Left ventricle myocardium inferior (tissue), 1 donor: ENCODE results near the gene SETX. TPM values are rescaled to one million over a fixed set of nuclear protein-coding genes. Genes with fewer than 3 reads are reported as not detected.

Experiments
- DNase-seq: peaks from one replicate; pipeline ENCODE4 v3.0.0-alpha.2; 2020
- H3K27ac ChIP-seq: fragments of 200-600 bp; replicated peaks from 2 replicates; pipeline ENCODE4 v1.8.0; 2021
- H3K27me3 ChIP-seq: fragments of 200-600 bp; 2 replicates; pipeline ENCODE4 v1.8.0; 2021; ENCODE audit warnings: low read depth
- H3K36me3 ChIP-seq: fragments of 200-600 bp; 2 replicates; pipeline ENCODE4 v1.8.0; 2021
- H3K4me1 ChIP-seq: fragments of 200-600 bp; 2 replicates; pipeline ENCODE4 v1.8.0; 2021
- H3K4me3 ChIP-seq: fragments of 200-600 bp; 2 replicates; pipeline ENCODE4 v1.8.0; 2021; ENCODE audit warnings: mild to moderate bottlenecking, moderate library complexity
- H3K9me3 ChIP-seq: fragments of 200-600 bp; replicated peaks from 2 replicates; pipeline ENCODE4 v1.8.0; 2021
- CTCF ChIP-seq: fragments of 200-600 bp; IDR thresholded peaks from 2 replicates; pipeline ENCODE4 v1.8.0; 2021; ENCODE audit warnings: antibody characterized with exemption, mild to moderate bottlenecking, borderline replicate concordance
- intact Hi-C: fragments of 100-400 bp; cut with micrococcal nuclease; formaldehyde crosslinking; loops from one replicate; pipeline ENCODE4 v1.11.0; 2022
- total RNA-seq: library from RNA; stranded (reverse); fragmentation: NEBNext Ultra II Directional; extraction: Animal tissue kit (Norgen Biotek cat#: 25700); gene quantifications from one replicate; pipeline ENCODE4 v1.2.1, GENCODE V29; 2021
- donor health status: DM: no; HTN: yes; CAD: no; lungs with severe emphysema.

The SETX gene
- total RNA-seq, 1 donor from 2014 or later, result 23.3 TPM

DNA sequence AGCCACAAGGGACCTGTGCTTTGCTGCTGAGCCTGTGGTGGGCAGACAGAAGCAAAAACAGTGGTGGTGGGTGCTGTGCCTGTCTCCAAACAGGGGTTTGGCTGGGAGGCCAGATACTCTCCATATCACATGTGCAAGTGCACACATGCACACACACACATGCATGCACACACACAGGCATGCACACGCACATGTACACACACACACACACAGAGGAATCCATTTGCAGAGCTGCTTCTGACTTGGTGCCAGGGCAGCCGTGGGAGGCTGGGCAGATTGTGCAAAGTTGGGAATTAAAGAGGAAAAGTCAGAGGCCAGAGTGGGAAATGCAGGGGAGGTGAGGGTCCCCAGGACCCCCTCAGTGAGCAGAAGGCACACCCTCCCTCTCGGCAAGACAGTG is 121.6 kb downstream of the SETX start:
- intact Hi-C loops, result loop anchor here (10.0 kb wide), 1 partner anchor 458 kb away; no protein-coding TSS in a partner anchor
- no peak for TF ChIP-seq CTCF
- H3K4me3 ChIP-seq, result no peak overlapping the region
- no peak for DNase-seq
- H3K36me3 ChIP-seq, result no peaks in the 10 kb centered on the region
- peaks cover 46% of the 10 kb centered on the region for H3K27me3 ChIP-seq
- peaks cover 25% of the 10 kb centered on the region for H3K4me1 ChIP-seq
- H3K9me3 ChIP-seq, result no peaks in the 10 kb centered on the region
- H3K27ac ChIP-seq, result no peak overlapping the region

DNA sequence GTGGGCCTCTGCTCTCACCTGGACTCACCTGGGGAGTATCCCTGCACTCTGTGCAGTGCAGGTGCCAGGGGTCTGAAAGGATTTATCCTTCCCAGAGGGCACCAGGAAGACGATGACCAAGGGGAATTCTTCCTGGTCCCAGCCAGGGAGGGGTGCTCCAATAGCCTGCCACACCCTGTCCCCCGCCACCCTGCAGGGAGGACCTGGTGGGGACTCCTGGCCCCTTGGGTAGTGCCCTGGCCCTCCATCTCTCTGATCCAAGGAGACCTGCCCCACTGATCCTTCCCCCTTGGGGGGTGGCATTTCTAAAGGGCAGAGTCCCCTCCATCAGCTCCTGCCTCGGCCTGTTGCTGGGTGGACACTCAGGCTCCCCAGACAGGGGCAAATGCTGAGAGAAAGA is 122.3 kb downstream of the SETX start:
- peaks cover 25% of the 10 kb centered on the region for H3K4me1 ChIP-seq
- H3K9me3 ChIP-seq, result no peaks in the 10 kb centered on the region
- intact Hi-C loops, result loop anchor here (10.0 kb wide), 1 partner anchor 458 kb away; no protein-coding TSS in a partner anchor
- H3K36me3 ChIP-seq, result no peaks in the 10 kb centered on the region
- H3K27ac ChIP-seq, result no peak overlapping the region
- no peak for TF ChIP-seq CTCF
- H3K27me3 ChIP-seq, result peaks cover 52% of the 10 kb centered on the region
- H3K4me3 ChIP-seq, result no peak overlapping the region
- DNase-seq, result no peak

DNA sequence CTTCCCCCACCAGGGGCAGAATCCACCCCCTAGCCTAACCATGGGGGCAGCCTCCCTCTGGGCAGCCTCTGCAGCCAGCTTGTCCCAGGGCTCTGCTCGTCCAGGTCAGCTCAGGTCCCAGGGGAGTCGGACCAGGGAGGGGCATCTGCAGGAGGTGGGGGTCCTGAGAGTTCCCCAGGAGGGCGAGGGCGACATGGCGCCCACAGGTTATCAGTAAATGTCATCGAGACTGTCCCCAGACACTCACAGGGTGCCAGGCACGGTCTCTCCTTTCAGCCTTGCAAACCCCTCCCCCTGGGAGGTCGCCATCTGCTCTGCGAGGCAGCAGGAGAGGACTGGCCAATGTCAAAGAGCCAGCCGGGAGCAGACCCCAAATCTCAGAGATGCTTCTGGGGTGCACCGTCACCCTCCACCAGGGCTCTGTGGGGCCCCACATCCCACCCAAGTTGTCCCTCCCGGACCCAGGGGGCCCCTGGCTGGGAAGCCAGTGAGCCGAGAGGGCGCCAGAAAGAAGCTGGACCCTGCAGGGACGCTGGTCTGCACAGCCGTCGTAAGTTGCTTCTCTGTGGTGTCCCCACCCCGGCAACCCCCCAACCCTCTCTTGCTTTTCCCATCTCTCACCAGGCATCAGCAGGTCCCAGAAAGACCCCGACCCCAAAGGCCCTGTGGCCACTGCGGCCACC is 123.6 kb downstream of the SETX start:
- intact Hi-C loops, result loop anchor here (10.0 kb wide), 1 partner anchor 456 kb away; no protein-coding TSS in a partner anchor
- DNase-seq, result no peak

GRCh38 chr9:132230605-132231004 is 124.2 kb downstream of the SETX start:
- intact Hi-C loops, result loop anchor here (10.0 kb wide), 1 partner anchor 456 kb away; no protein-coding TSS in a partner anchor
- peaks cover 66% of the 10 kb centered on the region for H3K27me3 ChIP-seq
- no peak for DNase-seq
- no peak overlapping the region for H3K27ac ChIP-seq
- H3K4me1 ChIP-seq, result peaks cover 13% of the 10 kb centered on the region
- no peaks in the 10 kb centered on the region for H3K9me3 ChIP-seq
- no peak overlapping the region for H3K4me3 ChIP-seq
- no peaks in the 10 kb centered on the region for H3K36me3 ChIP-seq
- TF ChIP-seq CTCF, result no peak

More for the DNA sequence above, 123.6 kb downstream of the SETX start:
- H3K36me3 ChIP-seq, result no peaks in the 10 kb centered on the region
- H3K4me3 ChIP-seq, result no peak overlapping the region
- TF ChIP-seq CTCF, result no peak
- no peak overlapping the region for H3K27ac ChIP-seq
- H3K9me3 ChIP-seq, result no peaks in the 10 kb centered on the region
- H3K27me3 ChIP-seq, result peaks cover 66% of the 10 kb centered on the region
- peaks cover 13% of the 10 kb centered on the region for H3K4me1 ChIP-seq

DNA sequence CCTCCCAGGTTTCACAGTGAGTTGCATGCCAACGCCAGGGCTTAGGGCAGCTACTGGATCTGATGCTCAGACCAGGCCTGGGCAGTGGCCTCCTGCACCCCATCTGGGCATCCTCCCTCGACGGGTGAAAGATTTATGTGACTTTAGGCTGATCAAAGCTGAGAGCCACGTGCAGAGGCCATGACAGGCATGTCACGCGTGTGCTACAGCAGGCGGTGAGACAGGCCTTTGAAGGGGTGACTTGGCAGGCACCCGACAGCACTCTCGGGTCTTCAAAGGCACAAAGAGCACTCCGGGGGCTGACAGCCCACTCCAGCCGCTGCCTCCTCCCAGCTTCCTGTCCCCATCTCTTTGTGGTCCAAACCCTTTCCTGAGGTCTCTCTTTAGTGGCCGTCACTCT is 126.7 kb downstream of the SETX start:
- no peak for DNase-seq
- Histone ChIP-seq H3K27ac (no peak overlapping the region), H3K4me1 (peaks cover 13% of the 10 kb centered on the region), H3K36me3 (no peaks in the 10 kb centered on the region), H3K4me3 (no peak overlapping the region), H3K9me3 (no peaks in the 10 kb centered on the region), H3K27me3 (peaks cover 69% of the 10 kb centered on the region)
- intact Hi-C loops, result no loop called here
- TF ChIP-seq CTCF, result no peak
